ENCODE data around the gene AP3S2.
"Not testable (repeated sequence)": the region's sequence is repeated elsewhere in the genome, so short reads cannot be mapped to it uniquely, and the experiment has no call there.

The AP3S2 gene

GRCh38 chr15:89893696-89894447 lies at the start of gene AP3S2:
TSS of gene AP3S2 (minus strand) at chr15:89893994. CDS start at chr15:89893949, 45 bp downstream.
- peak; percentile 92 for DNase-seq

GRCh38 chr15:89939910-89940309 lies 46.1 kb upstream of the AP3S2 start:
- DNase-seq, result no peak

GRCh38 chr15:89939377-89939776 lies 45.6 kb upstream of the AP3S2 start:
- DNase-seq, result not testable (repeated sequence)

GRCh38 chr15:89937365-89938350 lies 43.9 kb upstream of the AP3S2 start:
- no peak for DNase-seq

- DNase-seq, result no peak
These were observed 43.0 kb upstream of the AP3S2 start for GRCh38 chr15:89936786-89937265.

- DNase-seq, result no peak
These were observed 42.4 kb upstream of the AP3S2 start for GRCh38 chr15:89936051-89936785.

GRCh38 chr15:89932880-89933279 lies 39.1 kb upstream of the AP3S2 start:
- no peak for DNase-seq

GRCh38 chr15:89928421-89928820 lies 34.6 kb upstream of the AP3S2 start:
- no peak for DNase-seq

GRCh38 chr15:89926158-89926557 lies 32.4 kb upstream of the AP3S2 start:
- no peak for DNase-seq

GRCh38 chr15:89917442-89918101 lies 23.8 kb upstream of the AP3S2 start:
- DNase-seq, result no peak

GRCh38 chr15:89916660-89917059 lies 22.9 kb upstream of the AP3S2 start:
- DNase-seq, result no peak

GRCh38 chr15:89912674-89913396 lies 19.0 kb upstream of the AP3S2 start, which contains the start of gene ARPIN:
TSS of gene ARPIN (minus strand) at chr15:89912952. CDS start at chr15:89912835, 117 bp downstream.
- no peak for DNase-seq

GRCh38 chr15:89912145-89912673 lies 18.4 kb upstream of the AP3S2 start:
- DNase-seq, result no peak

- no peak for DNase-seq
These were observed 17.3 kb upstream of the AP3S2 start for GRCh38 chr15:89910891-89911626.

GRCh38 chr15:89909611-89910010 lies 15.8 kb upstream of the AP3S2 start:
- no peak for DNase-seq

GRCh38 chr15:89908226-89908625 lies 14.4 kb upstream of the AP3S2 start:
- no peak for DNase-seq

GRCh38 chr15:89907289-89907688 lies 13.5 kb upstream of the AP3S2 start:
- DNase-seq, result no peak

- no peak for DNase-seq
These were observed 12.1 kb upstream of the AP3S2 start for GRCh38 chr15:89905846-89906378.

GRCh38 chr15:89904519-89904918 lies 10.7 kb upstream of the AP3S2 start:
- no peak for DNase-seq

- DNase-seq, result no peak
These were observed 10.0 kb upstream of the AP3S2 start for GRCh38 chr15:89903858-89904130.

Data from NCI-H2171 (cell line).